Mesenchymal stem cell (in vitro differentiated cells and primary cell): ENCODE measurements around the gene PRR15.

Experiments
- DNase-seq: peaks from one replicate; pipeline ENCODE4 v3.0.0-alpha.2; 2013
- H2AFZ ChIP-seq: one replicate; pipeline ENCODE4 v1.6.1; 2013; ENCODE audit warnings: low read depth, mild to moderate bottlenecking, control low read depth, inconsistent platforms, low read length, moderate library complexity
- H2AK5ac ChIP-seq: 2 replicates; pipeline ENCODE4 v1.6.1; 2013; ENCODE audit warnings: low read length, moderate library complexity, mild to moderate bottlenecking, inconsistent platforms; ENCODE audit not compliant: severe bottlenecking
- H2BK120ac ChIP-seq: one replicate; pipeline ENCODE4 v1.6.1; 2013; ENCODE audit warnings: low read depth, mild to moderate bottlenecking, inconsistent platforms, low read length, moderate library complexity
- H2BK12ac ChIP-seq, 2 experiments: one replicate each; pipeline ENCODE4 v1.6.1; 2013; ENCODE audit warnings: inconsistent platforms in 2 of 2, low read length in 2 of 2, mild to moderate bottlenecking in 2 of 2, moderate library complexity in 2 of 2, control low read depth in 1 of 2
- H2BK15ac ChIP-seq: one replicate; pipeline ENCODE4 v1.6.1; 2013; ENCODE audit warnings: mild to moderate bottlenecking, low read depth, inconsistent platforms; ENCODE audit not compliant: poor library complexity, severe bottlenecking
- H2BK5ac ChIP-seq: 2 replicates; pipeline ENCODE4 v1.6.1; 2013; ENCODE audit warnings: low read depth, mild to moderate bottlenecking, low read length, control low read depth, inconsistent platforms; ENCODE audit not compliant: poor library complexity, severe bottlenecking
- H3K14ac ChIP-seq, 2 experiments: one replicate each; pipeline ENCODE4 v1.6.1; 2013; ENCODE audit warnings: inconsistent platforms in 2 of 2, low read length in 2 of 2, control low read depth in 1 of 2, mild to moderate bottlenecking in 1 of 2, moderate library complexity in 1 of 2
- H3K18ac ChIP-seq, 2 experiments: one replicate each; pipeline ENCODE4 v1.6.1; 2013; ENCODE audit warnings: inconsistent platforms in 2 of 2, low read length in 2 of 2, control low read depth in 1 of 2, low read depth in 1 of 2, mild to moderate bottlenecking in 1 of 2
- H3K23ac ChIP-seq, 2 experiments: one replicate each; pipeline ENCODE4 v1.6.1; 2013; ENCODE audit warnings: inconsistent platforms in 2 of 2, low read length in 2 of 2, mild to moderate bottlenecking in 2 of 2, moderate library complexity in 2 of 2, control low read depth in 1 of 2
- H3K27ac ChIP-seq: 2 replicates; pipeline ENCODE4 v1.5.1; 2013; ENCODE audit warnings: mild to moderate bottlenecking, moderate library complexity, low read length, control low read depth, inconsistent platforms; ENCODE audit not compliant: poor library complexity, severe bottlenecking
- H3K27me3 ChIP-seq, 2 experiments: 2 replicates each; pipeline versions ENCODE4 v1.6.1 to v1.7.0; 2013; ENCODE audit warnings: low read length in 2 of 2, mild to moderate bottlenecking in 2 of 2, moderate library complexity in 2 of 2, control low read depth in 1 of 2, inconsistent platforms in 1 of 2; ENCODE audit not compliant: control insufficient read depth in 1 of 2, insufficient read depth in 1 of 2
- H3K36me3 ChIP-seq, 2 experiments: 2 replicates each; pipeline versions ENCODE4 v1.6.1 to v1.7.0; 2013; ENCODE audit warnings: low read length in 2 of 2, control low read depth in 1 of 2, inconsistent platforms in 1 of 2, low read depth in 1 of 2, mild to moderate bottlenecking in 1 of 2; ENCODE audit not compliant: insufficient read depth in 2 of 2, control insufficient read depth in 1 of 2
- H3K4ac ChIP-seq, 2 experiments: one replicate each; pipeline ENCODE4 v1.6.1; 2013; ENCODE audit warnings: inconsistent platforms in 2 of 2, low read length in 2 of 2, mild to moderate bottlenecking in 2 of 2, moderate library complexity in 2 of 2, control low read depth in 1 of 2, low read depth in 1 of 2
- H3K4me1 ChIP-seq: 2 replicates; pipeline ENCODE4 v1.6.1; 2013; ENCODE audit warnings: low read depth, low read length, control low read depth; ENCODE audit not compliant: control insufficient read depth, insufficient read depth
- H3K4me2 ChIP-seq: 2 replicates; pipeline ENCODE4 v1.6.1; 2013; ENCODE audit warnings: low read length, mild to moderate bottlenecking, inconsistent platforms; ENCODE audit not compliant: poor library complexity, severe bottlenecking
- H3K4me3 ChIP-seq, 2 experiments: 2 replicates each; pipeline versions ENCODE4 v1.5.1 to v1.7.0; 2013; ENCODE audit warnings: low read length in 2 of 2, mild to moderate bottlenecking in 2 of 2, control low read depth in 1 of 2, low read depth in 1 of 2; ENCODE audit not compliant: insufficient read depth in 1 of 2
- H3K79me1 ChIP-seq: replicated peaks from 2 replicates; pipeline ENCODE4 v1.6.1; 2013; ENCODE audit warnings: mild to moderate bottlenecking, control low read depth, low read length, inconsistent platforms; ENCODE audit not compliant: poor library complexity, severe bottlenecking
- H3K9ac ChIP-seq: 2 replicates; pipeline ENCODE4 v1.7.0; 2013; ENCODE audit warnings: mild to moderate bottlenecking, low read length, moderate library complexity
- H3K9me3 ChIP-seq: 2 replicates; pipeline ENCODE4 v1.7.0; 2013; ENCODE audit warnings: mild to moderate bottlenecking, low read length; ENCODE audit not compliant: control insufficient read depth
- H4K8ac ChIP-seq: one replicate; pipeline ENCODE4 v1.6.1; 2013; ENCODE audit warnings: inconsistent platforms, mild to moderate bottlenecking, low read length, moderate library complexity
- H4K91ac ChIP-seq: one replicate; pipeline ENCODE4 v1.6.1; 2013; ENCODE audit warnings: mild to moderate bottlenecking, low read length, inconsistent platforms
- WGBS: methylation state at CpG from one replicate; pipeline ENCODE4 v1.1.7; 2013; ENCODE audit warnings: mixed read lengths; 5-methylcytosine and 5-hydroxymethylcytosine counted together

PRR15 gene

GRCh38 chr7:29614229-29614628, 50.6 kb downstream of the PRR15 start:
- Histone ChIP-seq H2BK120ac (no peak overlapping the region), H3K23ac (no peak overlapping the region), H2AFZ (no peak overlapping the region), H3K9ac (no peak overlapping the region), H2BK5ac (no peak overlapping the region), H3K18ac (no peak overlapping the region), H3K9me3 (no peaks in the 10 kb centered on the region), H2BK15ac (no peak overlapping the region), H3K4me1 (no peaks in the 10 kb centered on the region), H3K4me2 (no peak overlapping the region), H3K4me3 (no peak overlapping the region), H3K14ac (no peak overlapping the region), H2AK5ac (no peak overlapping the region), H3K27me3 (no peaks in the 10 kb centered on the region), H4K8ac (no peak overlapping the region), H3K79me1 (no peaks in the 10 kb centered on the region), H2BK12ac (no peak overlapping the region), H4K91ac (peak overlapping the region; percentile 39), H3K4ac (no peak overlapping the region), H3K36me3 (no peaks in the 10 kb centered on the region), H3K27ac (no peak overlapping the region)
- 97% methylated on average over 2 of the region's 2 CpGs for whole genome bisulfite sequencing
- no peak for DNase-seq
